Nephron progenitor cell (in vitro differentiated cells): ENCODE data around the gene MFAP4.

Experiments used
- DNase-seq: peaks from one replicate; pipeline ENCODE4 v3.0.0; 2021
- H3K27ac Mint-ChIP-seq: 2 replicates; pipeline ENCODE4 v1.8.0; 2021; ENCODE audit warnings: mild to moderate bottlenecking, moderate library complexity, mixed read lengths
- H3K27me3 Mint-ChIP-seq: 2 replicates; pipeline ENCODE4 v1.8.0; 2021; ENCODE audit warnings: mild to moderate bottlenecking, low read depth, mixed read lengths; ENCODE audit not compliant: poor library complexity
- H3K36me3 Mint-ChIP-seq: 2 replicates; pipeline ENCODE4 v1.8.0; 2021; ENCODE audit warnings: low read depth, mixed read lengths
- H3K4me1 Mint-ChIP-seq: 2 replicates; pipeline ENCODE4 v1.8.0; 2021; ENCODE audit warnings: mixed read lengths
- H3K4me3 Mint-ChIP-seq: 2 replicates; pipeline ENCODE4 v1.8.0; 2021; ENCODE audit warnings: mild to moderate bottlenecking, moderate library complexity, mixed read lengths
- H3K9me3 Mint-ChIP-seq: 2 replicates; pipeline ENCODE4 v1.8.0; 2021; ENCODE audit warnings: mild to moderate bottlenecking, moderate library complexity, mixed read lengths
- TF ChIP-seq, protein P1 (sequence below): fragments of 200-600 bp; sonication (generic); IDR thresholded peaks from 2 replicates; pipeline ENCODE4 v1.5.0; 2021; ENCODE audit warnings: antibody characterized with exemption

MFAP4 gene

DNA sequence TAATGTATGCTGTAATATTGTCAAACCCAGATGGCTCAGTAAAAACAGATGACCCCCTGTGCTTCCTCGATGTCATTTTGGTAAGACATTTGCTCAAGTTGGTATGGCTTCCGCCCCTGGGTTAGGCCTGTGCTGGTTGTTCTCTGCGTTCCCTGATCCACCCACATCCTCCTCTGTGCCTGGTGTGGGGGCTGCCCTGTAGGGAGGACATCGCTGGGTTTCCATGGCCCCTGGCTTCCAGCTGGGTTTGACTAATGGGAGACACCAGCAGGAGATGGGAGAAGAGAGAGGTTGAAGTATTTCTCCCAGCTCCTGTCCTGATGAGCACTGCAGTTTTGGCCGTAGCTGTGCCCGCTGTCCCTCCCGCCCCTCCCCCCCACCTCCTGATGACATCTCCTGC is 4.4 kb upstream of the MFAP4 start:
- Mint-ChIP-seq H3K9me3 (no peaks in the 10 kb centered on the region), H3K27me3 (no peaks in the 10 kb centered on the region), H3K4me3 (no peak overlapping the region), H3K27ac (no peak overlapping the region), H3K36me3 (no peaks in the 10 kb centered on the region), H3K4me1 (peaks cover 54% of the 10 kb centered on the region)
- no peak for DNase-seq
- TF ChIP-seq, protein P1, sequence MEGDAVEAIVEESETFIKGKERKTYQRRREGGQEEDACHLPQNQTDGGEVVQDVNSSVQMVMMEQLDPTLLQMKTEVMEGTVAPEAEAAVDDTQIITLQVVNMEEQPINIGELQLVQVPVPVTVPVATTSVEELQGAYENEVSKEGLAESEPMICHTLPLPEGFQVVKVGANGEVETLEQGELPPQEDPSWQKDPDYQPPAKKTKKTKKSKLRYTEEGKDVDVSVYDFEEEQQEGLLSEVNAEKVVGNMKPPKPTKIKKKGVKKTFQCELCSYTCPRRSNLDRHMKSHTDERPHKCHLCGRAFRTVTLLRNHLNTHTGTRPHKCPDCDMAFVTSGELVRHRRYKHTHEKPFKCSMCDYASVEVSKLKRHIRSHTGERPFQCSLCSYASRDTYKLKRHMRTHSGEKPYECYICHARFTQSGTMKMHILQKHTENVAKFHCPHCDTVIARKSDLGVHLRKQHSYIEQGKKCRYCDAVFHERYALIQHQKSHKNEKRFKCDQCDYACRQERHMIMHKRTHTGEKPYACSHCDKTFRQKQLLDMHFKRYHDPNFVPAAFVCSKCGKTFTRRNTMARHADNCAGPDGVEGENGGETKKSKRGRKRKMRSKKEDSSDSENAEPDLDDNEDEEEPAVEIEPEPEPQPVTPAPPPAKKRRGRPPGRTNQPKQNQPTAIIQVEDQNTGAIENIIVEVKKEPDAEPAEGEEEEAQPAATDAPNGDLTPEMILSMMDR: no peak

DNA sequence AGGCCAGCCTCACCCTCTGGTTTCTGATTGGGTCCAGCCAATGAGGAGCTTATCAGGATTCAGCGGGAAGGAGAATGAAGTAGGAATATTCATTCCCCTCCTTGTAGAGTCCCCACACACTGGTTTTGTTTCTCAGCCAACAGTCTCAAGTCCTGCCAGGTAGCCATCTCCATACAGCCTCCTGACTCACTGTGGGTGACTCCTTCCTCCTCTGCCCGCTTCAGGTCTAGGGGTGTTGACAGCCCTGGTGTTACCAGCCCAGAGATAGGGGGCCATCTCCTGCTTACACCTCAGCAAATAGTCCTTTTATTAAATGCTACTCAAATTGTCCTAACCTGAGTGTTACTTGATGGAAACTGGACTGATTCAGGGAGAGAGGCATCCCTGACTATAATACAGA is 4.0 kb upstream of the MFAP4 start:
- Mint-ChIP-seq H3K27ac (no peak overlapping the region), H3K27me3 (no peaks in the 10 kb centered on the region), H3K4me3 (no peak overlapping the region), H3K36me3 (no peaks in the 10 kb centered on the region), H3K4me1 (peaks cover 56% of the 10 kb centered on the region), H3K9me3 (no peaks in the 10 kb centered on the region)
- no peak for DNase-seq
- TF ChIP-seq, protein P1: no peak

DNA sequence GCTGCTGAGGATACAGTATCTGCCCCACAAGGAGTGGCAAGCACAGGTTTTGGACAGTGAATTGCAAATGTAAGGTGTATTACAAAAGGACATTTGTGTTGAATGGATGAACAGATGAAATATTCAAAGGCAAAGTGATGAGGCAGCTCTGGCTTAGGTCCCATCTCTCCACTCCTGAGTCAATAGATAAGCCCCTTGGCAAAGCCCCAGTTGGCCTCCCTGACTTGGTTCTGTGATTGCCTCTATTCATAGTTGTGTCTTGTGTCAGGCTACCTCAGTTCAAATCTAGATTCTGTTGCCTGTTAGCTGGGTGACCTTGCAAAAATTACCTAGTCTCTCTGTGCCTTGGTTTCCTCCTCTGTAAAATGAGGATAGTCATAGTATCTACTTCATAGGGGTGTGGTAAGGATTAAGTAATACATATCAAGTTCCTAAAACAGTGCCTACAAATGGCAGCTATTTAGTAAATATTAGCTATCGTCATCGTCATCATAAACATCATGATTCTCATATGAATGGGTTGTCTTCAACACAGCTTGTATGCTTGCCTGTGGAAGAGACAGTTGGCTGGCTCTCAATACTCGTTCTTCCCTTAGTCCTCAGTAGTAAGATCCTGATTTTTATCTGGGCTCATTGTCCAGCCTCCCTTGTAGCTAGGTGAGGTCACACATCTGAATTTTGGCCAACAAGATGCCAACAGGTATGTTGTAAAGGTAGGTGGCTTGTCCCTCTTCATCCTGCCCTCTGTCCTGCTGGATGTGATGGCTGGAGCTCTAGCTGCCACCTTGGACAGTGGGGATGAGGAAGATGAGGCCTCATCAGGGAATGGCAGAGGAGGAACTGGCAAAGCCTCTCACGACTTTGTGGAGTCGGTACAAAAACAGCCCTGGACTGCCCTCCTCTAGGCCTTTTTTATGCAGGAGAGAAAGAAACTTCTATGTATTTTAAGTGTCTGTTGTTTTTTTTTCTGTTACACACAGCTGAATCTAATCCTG is 2.1 kb upstream of the MFAP4 start:
- no peak overlapping the region for H3K27ac Mint-ChIP-seq
- peaks cover 69% of the 10 kb centered on the region for H3K4me1 Mint-ChIP-seq
- no peak overlapping the region for H3K4me3 Mint-ChIP-seq
- H3K27me3 Mint-ChIP-seq: no peaks in the 10 kb centered on the region
- DNase-seq: no peak
- no peaks in the 10 kb centered on the region for H3K9me3 Mint-ChIP-seq
- peaks cover 9% of the 10 kb centered on the region for H3K36me3 Mint-ChIP-seq
- TF ChIP-seq, protein P1: no peak

DNA sequence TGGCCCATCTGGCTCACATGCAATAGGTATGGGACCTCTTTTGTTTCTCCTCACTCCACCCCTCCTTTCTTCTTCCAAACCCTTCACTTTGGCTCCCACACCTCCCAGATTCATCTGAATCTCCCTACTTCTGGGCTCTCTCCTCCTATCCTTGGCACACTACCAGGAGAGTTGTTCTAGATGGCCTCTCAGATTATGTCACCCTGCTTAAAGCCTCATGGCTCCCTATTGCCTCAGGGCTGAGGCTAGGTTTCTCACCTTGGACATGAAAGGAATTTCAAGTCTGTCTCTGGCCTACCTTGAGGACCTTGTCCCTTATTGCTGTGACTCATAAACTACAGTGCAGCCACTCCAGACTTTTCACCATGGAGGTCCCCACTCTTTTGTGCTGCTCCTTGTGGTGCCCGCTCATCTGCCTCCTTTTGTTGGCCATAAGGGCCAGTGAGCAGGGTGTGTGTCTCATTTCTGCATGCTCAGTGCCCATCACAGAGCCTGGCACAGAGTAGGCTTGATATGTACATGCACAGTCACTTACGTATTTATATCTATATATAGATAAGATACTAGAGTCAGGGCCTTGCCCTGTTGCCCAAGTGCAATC is 1.0 kb upstream of the MFAP4 start:
- Mint-ChIP-seq H3K9me3 (no peaks in the 10 kb centered on the region), H3K4me3 (peak overlapping the region; percentile 66), H3K27ac (peak overlapping the region; percentile 85), H3K4me1 (peaks cover 76% of the 10 kb centered on the region), H3K36me3 (peaks cover 16% of the 10 kb centered on the region), H3K27me3 (no peaks in the 10 kb centered on the region)
- TF ChIP-seq, protein P1: no peak
- no peak for DNase-seq

DNA sequence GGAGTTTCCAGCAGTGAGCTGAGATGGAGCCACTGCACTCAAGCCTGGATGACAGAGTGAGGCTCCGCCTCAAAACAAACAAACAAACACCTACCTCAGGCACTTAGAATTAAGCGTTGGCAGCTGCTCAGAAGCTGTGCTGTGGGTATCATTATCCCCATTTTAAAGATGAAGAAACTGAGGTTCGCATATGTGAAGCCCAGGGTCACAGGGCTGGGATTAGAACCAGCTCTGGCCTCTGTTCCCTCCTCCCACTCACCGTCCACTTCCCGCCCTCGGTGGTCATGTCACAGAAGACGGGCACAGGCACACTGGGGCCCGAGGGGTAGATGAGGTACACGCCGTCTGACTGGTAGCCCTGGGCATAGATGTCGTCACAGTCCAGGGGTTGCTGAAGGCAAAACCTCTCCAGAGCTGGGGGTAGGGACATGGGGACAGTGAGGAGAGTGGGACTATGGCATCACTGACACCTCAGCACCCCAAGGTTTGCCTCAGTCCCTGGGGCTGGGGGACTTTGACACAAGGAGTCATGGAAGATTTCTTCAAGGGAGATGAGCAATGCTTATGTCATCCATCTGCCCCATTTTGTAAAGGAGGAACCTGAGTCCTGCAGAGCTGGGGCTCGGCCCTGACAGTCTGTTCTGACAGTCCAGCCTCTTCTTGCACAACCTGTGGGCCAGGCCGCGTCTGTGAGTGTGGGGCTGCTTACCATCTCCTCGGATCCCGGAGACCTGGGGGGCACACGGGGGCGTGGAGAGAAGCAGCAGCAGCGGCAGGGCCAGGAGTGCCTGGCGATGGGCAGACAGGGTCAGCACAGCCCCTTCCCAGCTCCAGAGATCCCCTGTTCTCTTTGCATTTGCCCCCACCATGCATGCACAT is 700 bp downstream of the MFAP4 start:
- Mint-ChIP-seq H3K27ac (peak overlapping the region; percentile 70), H3K4me1 (peaks cover 63% of the 10 kb centered on the region), H3K4me3 (peak overlapping the region; percentile 66), H3K9me3 (no peaks in the 10 kb centered on the region), H3K36me3 (peaks cover 16% of the 10 kb centered on the region), H3K27me3 (no peaks in the 10 kb centered on the region)
- TF ChIP-seq, protein P1: no peak
- peak; percentile 27 for DNase-seq
